Activated naive CD8-positive, alpha-beta T cell treated with anti-CD3 and anti-CD28 coated beads for 36 hours (primary cell): Measurements from ENCODE around the gene PEAK3. TPM values are rescaled to one million over a fixed set of nuclear protein-coding genes. Genes with fewer than 3 reads are reported as not detected.

ENCODE experiments used
- DNase-seq: peaks from one replicate; pipeline ENCODE4 v3.0.0; 2021
- H3K27ac Mint-ChIP-seq: one replicate; pipeline ENCODE4 v1.8.0; 2022; ENCODE audit warnings: mild to moderate bottlenecking, moderate library complexity, mixed read lengths
- H3K27me3 Mint-ChIP-seq: one replicate; pipeline ENCODE4 v1.8.0; 2022; ENCODE audit warnings: mild to moderate bottlenecking, mixed read lengths
- H3K36me3 Mint-ChIP-seq: one replicate; pipeline ENCODE4 v1.8.0; 2021; ENCODE audit warnings: mild to moderate bottlenecking, mixed read lengths
- H3K4me1 Mint-ChIP-seq: one replicate; pipeline ENCODE4 v1.8.0; 2021; ENCODE audit warnings: mixed read lengths
- H3K4me3 Mint-ChIP-seq: one replicate; pipeline ENCODE4 v1.8.0; 2022; ENCODE audit warnings: mild to moderate bottlenecking, moderate library complexity, mixed read lengths
- H3K9me3 Mint-ChIP-seq: one replicate; pipeline ENCODE4 v1.8.0; 2022; ENCODE audit warnings: mixed read lengths
- total RNA-seq, 2 experiments: library from RNA; stranded (reverse); gene quantifications; one replicate each; pipeline ENCODE4 v1.2.3, GENCODE V29; 2021

Gene PEAK3
- total RNA-seq, 2 experiments from 2014 or later, result not detected

DNA sequence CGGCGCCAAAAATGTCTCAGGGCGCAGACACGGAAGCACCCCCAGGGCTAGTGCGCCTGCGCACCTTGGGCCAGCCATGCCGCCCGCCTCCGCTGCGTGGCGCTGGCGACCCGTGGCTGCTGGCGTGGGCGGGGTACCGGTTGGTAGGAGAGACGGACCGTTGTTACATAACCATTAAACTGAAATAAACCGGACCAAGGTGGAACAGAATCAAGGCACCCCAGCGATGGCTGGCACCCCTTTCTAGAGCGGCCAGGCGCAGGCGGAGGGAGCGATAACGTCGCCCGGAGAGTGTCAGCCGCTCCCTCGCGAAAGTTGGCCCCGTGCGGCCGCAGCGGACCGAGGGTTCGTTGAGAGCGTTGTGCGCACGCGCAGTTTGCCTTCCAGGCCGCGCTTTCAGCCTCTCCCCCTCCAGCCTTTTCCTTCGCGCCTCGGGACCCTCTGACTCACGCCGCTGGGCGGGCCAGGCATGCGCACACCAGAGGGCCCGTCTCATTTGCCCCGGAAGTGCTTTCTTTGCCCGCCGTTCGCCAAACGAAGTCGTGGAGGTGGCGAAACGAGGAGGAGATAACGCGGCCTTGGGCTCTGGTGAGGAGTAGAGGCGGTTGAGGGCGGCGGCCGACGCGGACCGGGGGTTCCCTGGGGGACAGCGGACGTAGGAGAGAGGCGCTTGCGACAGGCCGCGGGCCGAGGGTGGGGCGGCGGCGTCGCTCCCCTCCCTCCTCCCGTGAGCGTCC, 45.5 kb downstream of the PEAK3 start, which contains the start of the genes PLEKHJ1 and SF3A2:
Gene PLEKHJ1, minus strand, starts transcription at position 16 of the 737 bp plus-strand sequence. CDS start 81 bp downstream, outside the sequence.
Gene SF3A2, plus strand, starts transcription at position 511 of the 737 bp plus-strand sequence. CDS start 6,595 bp downstream, outside the sequence.
- Mint-ChIP-seq H3K27ac (peak within 1 kb of the TSS; percentile 100), H3K4me3 (peak within 1 kb of the TSS; percentile 99), H3K9me3 (no peaks in the 10 kb centered on the region), H3K27me3 (no peaks in the 10 kb centered on the region), H3K36me3 (peaks cover 59% of the 10 kb centered on the region), H3K4me1 (peaks cover 60% of the 10 kb centered on the region)
- DNase-seq, result peak; percentile 98

DNA sequence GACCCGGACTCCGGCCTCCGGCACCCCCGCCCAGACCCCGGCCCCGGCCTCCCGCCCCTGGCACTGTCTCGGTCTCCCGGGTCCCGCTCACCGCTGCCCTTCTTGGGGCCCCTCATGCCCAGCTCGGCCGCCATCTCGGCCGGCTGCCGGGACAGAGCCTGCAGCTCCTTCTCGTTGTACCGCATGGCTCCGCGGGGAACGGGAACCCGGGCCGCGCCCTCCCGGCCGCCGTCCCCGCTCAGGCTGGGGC, 46.0 kb downstream of the PEAK3 start:
- no peak for DNase-seq
- H3K4me3 Mint-ChIP-seq, result peak overlapping the region; percentile 99
- no peaks in the 10 kb centered on the region for H3K27me3 Mint-ChIP-seq
- H3K4me1 Mint-ChIP-seq, result peaks cover 55% of the 10 kb centered on the region
- peak overlapping the region; percentile 100 for H3K27ac Mint-ChIP-seq
- peaks cover 55% of the 10 kb centered on the region for H3K36me3 Mint-ChIP-seq
- H3K9me3 Mint-ChIP-seq, result no peaks in the 10 kb centered on the region

DNA sequence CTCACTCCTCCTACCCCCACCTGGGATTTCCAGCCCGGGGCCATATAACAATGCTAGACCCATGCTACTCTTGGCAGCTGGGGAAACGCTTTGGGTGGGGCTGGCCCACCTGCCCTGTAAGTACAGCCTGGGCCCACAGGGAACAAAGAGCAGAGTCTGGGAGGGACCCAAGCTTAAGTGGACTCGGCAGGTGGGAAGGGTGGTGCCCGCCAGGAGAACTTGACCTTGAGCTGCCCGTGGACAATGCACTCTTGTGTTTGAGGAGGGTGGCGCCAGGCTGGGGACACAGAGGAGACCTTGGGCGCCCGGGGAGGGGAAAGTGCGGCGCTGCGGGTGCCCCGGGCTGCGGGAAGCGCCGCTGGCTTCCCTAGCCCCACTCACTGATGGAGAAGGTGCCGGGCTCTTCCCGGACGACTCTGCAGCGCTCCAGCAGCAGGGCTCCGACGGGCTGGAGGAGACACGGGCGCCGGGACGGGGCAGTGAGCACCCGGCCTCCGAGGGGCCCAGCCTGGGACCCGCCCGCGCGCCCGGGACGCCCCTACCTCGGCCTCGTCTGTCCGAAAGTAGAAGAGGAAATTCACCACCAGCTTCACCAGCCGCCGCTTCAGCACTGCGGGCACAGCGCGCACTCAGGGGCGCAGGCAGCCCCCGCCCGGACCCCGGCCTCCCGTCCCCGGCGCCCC, 46.5 kb downstream of the PEAK3 start:
- Mint-ChIP-seq H3K4me3 (peak overlapping the region; percentile 97), H3K27ac (peak overlapping the region; percentile 91), H3K36me3 (peaks cover 50% of the 10 kb centered on the region), H3K4me1 (peaks cover 50% of the 10 kb centered on the region), H3K27me3 (no peaks in the 10 kb centered on the region), H3K9me3 (no peaks in the 10 kb centered on the region)
- DNase-seq, result peak; percentile 44

- DNase-seq, result no peak
- Mint-ChIP-seq H3K27me3 (no peaks in the 10 kb centered on the region), H3K4me3 (peak overlapping the region; percentile 97), H3K9me3 (no peaks in the 10 kb centered on the region), H3K4me1 (peaks cover 46% of the 10 kb centered on the region), H3K36me3 (peaks cover 45% of the 10 kb centered on the region), H3K27ac (peak overlapping the region; percentile 91)
Measured at GRCh38 chr19:2234996-2235380, 47.0 kb downstream of the PEAK3 start.

DNA sequence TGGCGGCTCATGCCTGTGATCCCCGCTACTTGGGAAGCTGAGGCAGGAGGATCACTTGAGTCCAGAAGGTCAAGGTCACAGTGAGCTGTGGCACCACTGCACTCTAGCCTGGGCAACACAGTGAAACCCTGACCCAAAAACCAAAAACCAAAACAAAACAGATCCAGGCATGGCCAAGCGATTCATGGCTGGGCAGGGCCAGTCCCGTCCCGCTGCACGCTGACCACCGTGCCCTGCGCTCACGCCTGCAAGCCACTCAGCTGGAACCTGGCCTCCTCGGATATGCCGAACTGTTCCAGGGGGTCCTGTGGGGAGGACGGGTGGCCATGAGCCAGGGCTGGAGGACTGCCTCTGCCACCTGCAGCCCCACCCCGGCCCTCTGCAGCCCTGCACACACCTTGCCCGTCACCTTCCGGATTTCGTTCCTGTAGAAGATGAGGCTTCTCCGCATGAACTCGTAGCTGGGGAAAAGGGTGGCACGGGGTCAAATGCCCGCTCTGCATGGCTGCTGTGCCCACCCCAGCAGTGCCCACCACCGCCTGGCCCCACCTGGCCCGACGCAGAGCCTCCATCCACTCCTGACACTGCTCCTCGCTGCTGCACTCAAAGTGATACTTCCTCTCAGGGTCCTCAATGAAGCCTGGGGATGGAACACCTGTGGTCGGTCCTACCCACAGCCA, 48.2 kb downstream of the PEAK3 start:
- H3K36me3 Mint-ChIP-seq, result peaks cover 37% of the 10 kb centered on the region
- no peak for DNase-seq

GRCh38 chr19:2232286-2233151, 49.5 kb downstream of the PEAK3 start:
- no peak overlapping the region for H3K4me3 Mint-ChIP-seq
- H3K4me1 Mint-ChIP-seq, result peaks cover 25% of the 10 kb centered on the region
- H3K36me3 Mint-ChIP-seq, result peaks cover 29% of the 10 kb centered on the region
- H3K9me3 Mint-ChIP-seq, result no peaks in the 10 kb centered on the region
- DNase-seq, result no peak
- peak overlapping the region; percentile 25 for H3K27ac Mint-ChIP-seq
- H3K27me3 Mint-ChIP-seq, result no peaks in the 10 kb centered on the region

More for the DNA sequence above, 48.2 kb downstream of the PEAK3 start:
- no peaks in the 10 kb centered on the region for H3K27me3 Mint-ChIP-seq
- peak overlapping the region; percentile 97 for H3K4me3 Mint-ChIP-seq
- H3K4me1 Mint-ChIP-seq, result peaks cover 36% of the 10 kb centered on the region
- H3K27ac Mint-ChIP-seq, result peak overlapping the region; percentile 54
- no peaks in the 10 kb centered on the region for H3K9me3 Mint-ChIP-seq

DNA sequence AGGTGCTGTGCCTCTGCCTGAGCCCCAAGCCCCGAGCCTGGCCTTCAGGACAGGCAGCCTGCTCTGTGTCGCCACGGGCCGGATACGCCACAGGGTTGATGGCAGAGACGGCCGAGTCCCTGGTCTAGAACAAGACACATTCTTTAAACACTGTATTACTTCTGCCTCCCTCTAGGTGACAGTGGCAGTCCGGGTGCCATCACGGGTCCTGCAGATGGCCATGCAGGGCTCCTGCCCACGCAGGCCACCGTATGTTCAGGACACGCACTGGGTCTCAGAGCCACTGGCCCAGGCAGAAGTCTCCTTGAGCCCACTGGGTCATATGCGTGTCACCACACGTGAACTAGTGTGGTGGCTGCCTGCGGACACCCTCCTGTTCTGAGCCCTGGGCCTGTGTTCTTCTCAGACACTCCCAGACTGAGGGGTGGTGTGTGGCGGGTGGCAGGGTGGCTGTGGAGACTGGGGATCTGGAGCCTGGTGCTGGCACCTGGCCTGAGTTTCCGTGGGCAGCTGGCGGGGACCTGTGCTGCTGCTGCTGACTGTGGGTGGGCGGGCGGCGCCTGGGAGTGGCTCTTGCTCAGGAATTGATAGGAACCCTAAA, 50.3 kb downstream of the PEAK3 start:
- Mint-ChIP-seq H3K9me3 (no peaks in the 10 kb centered on the region), H3K4me1 (peaks cover 24% of the 10 kb centered on the region), H3K27ac (no peak overlapping the region), H3K27me3 (no peaks in the 10 kb centered on the region), H3K36me3 (peaks cover 23% of the 10 kb centered on the region), H3K4me3 (no peak overlapping the region)
- no peak for DNase-seq

DNA sequence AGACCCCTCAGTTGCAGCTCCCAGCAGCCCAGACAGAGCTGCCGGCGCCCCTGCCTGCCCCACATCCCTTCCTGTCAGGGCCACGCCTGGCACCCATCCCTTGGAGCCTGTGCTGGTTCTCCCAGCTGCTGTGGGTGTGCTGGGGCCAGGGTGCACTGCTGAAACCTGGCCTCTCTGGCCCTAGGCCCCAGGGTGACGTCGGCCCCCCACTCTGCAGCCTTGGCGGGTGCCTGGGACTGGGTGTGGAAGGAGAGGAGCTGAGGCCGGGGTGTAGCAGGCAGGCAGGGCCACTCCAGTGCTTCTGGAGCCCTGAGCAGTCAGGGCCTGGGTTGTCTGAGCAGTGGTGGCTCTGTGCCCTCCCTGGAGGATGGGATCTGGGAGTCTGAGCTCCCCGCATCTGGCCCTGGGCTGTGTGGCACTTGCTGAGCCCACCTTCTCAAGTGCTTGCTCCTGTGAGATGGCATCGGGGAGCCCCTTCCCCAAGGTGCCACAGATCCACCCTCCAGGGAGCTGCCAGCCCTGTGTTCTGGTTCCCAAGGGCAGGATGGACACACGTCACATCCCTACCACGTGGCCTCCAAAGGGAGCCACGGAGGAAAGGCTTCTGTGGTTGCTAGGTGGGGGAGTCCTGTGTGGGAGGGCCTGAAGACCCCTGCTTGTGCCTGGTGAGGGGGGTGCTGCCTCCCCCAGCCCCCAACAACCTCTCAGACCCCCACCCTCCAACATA, 51.0 kb downstream of the PEAK3 start:
- Mint-ChIP-seq H3K27ac (no peak overlapping the region), H3K9me3 (no peaks in the 10 kb centered on the region), H3K4me1 (peaks cover 20% of the 10 kb centered on the region), H3K27me3 (no peaks in the 10 kb centered on the region), H3K36me3 (peaks cover 17% of the 10 kb centered on the region), H3K4me3 (no peak overlapping the region)
- DNase-seq, result no peak

GRCh38 chr19:2230033-2230531, 51.9 kb downstream of the PEAK3 start:
- Mint-ChIP-seq H3K27me3 (no peaks in the 10 kb centered on the region), H3K27ac (no peak overlapping the region), H3K36me3 (peaks cover 17% of the 10 kb centered on the region), H3K9me3 (no peaks in the 10 kb centered on the region), H3K4me3 (no peak overlapping the region), H3K4me1 (peaks cover 16% of the 10 kb centered on the region)
- DNase-seq, result no peak

- Mint-ChIP-seq H3K4me1 (peaks cover 11% of the 10 kb centered on the region), H3K27me3 (no peaks in the 10 kb centered on the region), H3K36me3 (peaks cover 16% of the 10 kb centered on the region), H3K27ac (no peak overlapping the region), H3K9me3 (no peaks in the 10 kb centered on the region), H3K4me3 (no peak overlapping the region)
- no peak for DNase-seq
Measured at GRCh38 chr19:2229103-2230032, 52.6 kb downstream of the PEAK3 start.

- peaks cover 12% of the 10 kb centered on the region for H3K4me1 Mint-ChIP-seq
- no peaks in the 10 kb centered on the region for H3K27me3 Mint-ChIP-seq
- H3K9me3 Mint-ChIP-seq, result no peaks in the 10 kb centered on the region
- peaks cover 18% of the 10 kb centered on the region for H3K36me3 Mint-ChIP-seq
- no peak overlapping the region for H3K4me3 Mint-ChIP-seq
- no peak overlapping the region for H3K27ac Mint-ChIP-seq
- no peak for DNase-seq
Measured at GRCh38 chr19:2228157-2229030, 53.6 kb downstream of the PEAK3 start.

DNA sequence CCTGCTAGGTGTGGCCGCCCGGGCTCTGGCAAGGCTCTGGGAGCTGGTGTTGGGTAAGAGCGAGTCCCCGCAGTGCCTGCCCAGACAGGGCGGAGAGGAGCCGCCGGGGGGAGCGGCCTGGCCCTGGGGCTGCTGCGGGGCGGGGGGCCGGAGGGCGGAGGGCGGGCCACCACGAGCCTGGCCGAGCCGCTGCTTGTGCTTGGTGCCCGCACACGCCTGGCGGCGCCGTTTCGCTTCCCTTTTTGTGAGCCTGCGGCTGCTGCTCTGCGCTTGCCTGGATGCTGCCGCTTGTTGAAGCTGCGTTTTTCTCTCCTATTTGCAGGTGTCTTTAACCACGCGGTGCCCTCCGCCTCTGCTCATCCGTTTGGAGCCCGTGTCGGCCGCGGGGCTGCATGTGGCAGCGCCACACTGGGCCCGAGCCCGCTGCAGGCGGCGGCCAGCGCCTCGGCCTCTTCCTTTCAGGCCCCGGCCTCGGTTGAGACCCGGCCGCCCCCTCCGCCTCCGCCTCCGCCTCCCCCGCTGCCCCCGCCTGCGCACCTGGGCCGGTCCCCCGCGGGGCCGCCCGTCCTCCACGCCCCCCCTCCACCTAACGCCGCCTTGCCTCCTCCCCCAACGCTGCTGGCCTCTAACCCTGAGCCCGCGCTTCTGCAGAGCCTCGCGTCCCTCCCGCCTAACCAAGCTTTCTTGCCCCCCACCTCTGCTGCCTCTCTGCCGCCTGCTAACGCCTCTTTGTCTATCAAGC, 54.4 kb downstream of the PEAK3 start:
- Mint-ChIP-seq H3K36me3 (peaks cover 18% of the 10 kb centered on the region), H3K27me3 (no peaks in the 10 kb centered on the region), H3K9me3 (no peaks in the 10 kb centered on the region), H3K4me1 (peaks cover 8% of the 10 kb centered on the region), H3K27ac (no peak overlapping the region), H3K4me3 (no peak overlapping the region)
- DNase-seq, result no peak
